NCI-H1694 treated with DMSO at 0.1 percent for 48 hours (cell line): ENCODE data around the gene FBXL2.
"Not testable (repeated sequence)": the region's sequence is repeated elsewhere in the genome, so short reads cannot be mapped to it uniquely, and the experiment has no call there.

Source experiments
- DNase-seq: peaks from one replicate; lab custom pipeline; 2025; lab: John Stamatoyannopoulos, UW

The FBXL2 gene

DNA sequence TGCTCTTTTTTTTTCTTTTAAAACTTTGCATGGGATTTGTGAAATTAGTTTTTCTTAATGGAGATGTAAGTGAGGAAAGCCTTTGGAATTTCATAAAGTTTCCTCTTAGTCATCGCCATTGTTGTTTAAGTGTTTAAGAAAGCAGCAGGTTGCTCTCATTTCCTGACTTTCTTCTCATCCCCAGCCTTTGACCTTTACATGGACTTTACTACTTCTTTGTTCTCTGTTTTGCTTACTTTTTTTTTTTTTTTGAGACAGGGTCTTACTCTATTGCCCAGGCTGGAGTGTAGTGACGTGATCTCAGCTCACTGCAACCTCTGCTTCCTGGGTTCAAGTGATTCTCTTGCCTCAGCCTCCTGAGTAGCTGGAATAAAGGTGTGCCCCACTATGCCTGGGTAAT lies 38.6 kb downstream of the FBXL2 start:
- no peak for DNase-seq

DNA sequence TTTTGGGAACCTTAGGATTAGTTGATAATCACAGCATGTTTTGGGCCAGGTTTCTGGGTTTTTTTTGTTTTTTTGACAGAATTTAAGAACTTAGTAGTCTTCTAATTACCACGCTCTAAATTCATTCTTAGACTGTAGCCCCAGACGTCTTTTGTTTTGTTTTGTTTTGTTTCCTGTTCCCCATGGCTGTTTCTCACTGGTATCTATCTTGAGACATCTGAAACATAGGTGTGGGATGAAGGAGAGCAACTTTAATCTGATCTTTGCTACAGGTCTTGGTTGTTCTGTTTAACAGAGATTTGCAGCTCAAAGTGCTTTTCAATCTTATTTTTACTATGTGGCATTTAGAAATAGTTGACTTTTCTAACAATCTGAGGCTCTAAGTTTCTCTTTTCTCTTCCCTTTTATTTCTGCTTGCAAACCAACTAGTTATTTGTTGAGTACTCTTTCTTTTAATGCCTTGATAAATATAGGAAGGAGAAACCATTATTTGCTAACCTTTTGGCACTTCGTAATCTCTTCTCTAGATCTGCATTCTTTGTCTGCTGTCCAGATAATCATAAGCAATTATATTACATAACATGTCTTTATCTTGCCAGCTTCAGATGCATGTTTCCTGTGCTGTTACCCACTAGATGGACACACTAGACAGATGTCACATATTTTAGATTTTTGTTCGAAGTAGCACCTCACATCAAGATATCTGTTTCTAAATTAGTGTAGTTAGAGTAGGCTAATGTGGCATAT lies 40.9 kb downstream of the FBXL2 start:
- DNase-seq: no peak

DNA sequence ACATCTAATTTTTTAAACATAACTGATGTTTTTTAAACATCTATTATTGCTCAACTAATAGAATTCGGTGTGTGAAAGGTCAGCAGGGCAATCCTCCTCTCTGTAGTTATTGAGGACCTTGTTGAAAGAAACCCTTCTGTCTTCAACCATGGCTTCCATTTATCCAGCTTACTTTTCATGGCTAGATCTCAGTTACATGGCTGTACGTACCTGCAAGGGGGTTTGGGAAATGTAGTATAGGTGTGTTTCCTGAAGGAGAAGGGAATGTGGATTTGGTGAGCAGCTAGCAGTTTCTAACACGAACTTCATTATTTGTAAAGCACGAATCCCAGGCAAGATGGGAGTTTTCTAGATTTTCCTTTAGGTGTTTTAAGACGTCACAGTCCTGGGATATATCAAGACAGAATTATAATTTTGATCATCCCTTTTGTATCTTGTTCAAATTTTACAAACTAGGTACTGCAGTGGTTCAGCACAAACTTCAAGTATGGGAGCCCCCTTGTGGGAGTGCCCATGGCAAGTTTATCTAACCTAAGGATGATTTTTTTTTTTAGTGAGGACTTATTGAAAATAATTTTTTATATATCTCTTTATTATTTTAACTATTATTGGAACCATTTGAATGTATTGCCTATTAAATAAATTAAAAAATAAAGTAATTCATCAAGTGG lies 41.6 kb downstream of the FBXL2 start:
- DNase-seq: no peak

DNA sequence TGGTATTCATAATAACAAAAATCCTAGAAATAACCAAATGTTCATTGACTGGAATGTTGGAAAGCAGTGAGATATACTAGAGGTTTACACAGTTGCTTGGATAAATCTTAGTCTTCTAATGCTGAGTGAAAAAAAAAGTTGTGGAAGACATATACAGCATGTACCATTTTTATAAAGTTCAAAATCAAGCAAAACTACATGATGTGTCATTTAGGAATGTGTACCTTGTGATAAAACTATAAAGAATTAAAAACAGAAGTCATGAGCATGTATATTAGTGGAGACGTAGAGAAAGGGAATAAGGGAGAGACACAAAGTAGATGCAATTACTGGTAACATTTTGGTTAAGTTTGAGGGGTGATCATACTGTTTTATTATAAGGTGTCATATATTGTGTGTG lies 45.2 kb downstream of the FBXL2 start:
- no peak for DNase-seq

DNA sequence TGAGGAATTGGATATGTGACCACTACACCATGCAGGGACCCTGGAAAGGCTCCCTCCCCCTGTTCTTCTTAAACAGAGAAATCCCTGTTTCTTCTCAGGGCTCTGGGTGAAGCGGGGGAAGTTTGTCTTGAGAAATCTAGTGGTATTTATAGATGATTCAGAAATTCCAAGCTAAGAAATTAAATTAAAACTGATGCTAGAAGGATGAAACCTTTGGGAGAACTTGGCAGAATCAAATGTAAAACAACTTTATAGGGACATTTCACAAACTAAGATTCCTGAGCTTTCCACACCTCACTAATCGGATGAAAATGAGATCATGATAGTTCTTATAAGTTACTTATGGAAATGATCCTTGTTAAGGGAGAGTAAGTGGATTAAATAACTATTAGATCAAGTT lies 54.2 kb downstream of the FBXL2 start:
- DNase-seq: no peak

DNA sequence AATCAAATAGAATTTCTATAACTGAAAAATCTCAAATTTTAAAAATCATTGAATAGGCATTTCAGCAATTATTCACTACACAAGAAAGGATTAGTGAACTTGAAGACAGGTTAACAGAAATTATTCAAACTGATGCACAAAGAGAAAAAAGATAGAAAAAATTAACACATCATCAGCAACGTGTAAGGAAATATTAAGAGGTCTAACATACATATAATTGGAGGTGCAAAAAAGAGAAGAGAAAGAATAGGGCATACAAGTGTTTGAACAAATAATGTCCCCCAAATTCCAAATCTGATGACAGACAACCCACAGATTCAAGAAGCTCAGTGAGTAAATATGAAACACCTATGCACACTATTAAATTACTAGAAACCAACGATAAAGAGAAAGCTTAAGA lies 57.1 kb downstream of the FBXL2 start:
- no peak for DNase-seq

DNA sequence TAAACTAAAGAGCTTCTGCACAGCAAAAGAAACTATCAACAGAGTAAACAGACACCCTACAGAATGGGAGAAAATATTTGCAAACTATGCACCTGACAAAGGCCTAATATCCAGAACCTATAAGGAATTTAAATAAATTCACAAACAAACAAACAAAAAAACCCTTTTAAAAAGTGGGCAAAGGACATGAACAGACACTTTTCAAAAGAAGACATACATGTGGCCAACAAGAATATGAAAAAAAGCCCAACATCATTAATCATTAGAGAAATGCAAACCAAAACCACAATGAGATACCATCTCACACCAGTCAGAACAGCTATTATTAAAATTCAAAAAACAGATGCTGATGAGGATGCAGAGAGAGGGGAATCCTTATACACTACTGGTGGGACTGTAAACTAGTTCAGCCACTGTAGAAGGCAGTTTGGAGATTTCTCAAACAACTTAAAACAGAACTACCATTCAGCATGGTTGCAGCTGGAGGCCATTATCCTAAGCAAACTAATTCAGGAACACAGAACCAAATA lies 61.8 kb downstream of the FBXL2 start:
- not testable (repeated sequence) for DNase-seq

DNA sequence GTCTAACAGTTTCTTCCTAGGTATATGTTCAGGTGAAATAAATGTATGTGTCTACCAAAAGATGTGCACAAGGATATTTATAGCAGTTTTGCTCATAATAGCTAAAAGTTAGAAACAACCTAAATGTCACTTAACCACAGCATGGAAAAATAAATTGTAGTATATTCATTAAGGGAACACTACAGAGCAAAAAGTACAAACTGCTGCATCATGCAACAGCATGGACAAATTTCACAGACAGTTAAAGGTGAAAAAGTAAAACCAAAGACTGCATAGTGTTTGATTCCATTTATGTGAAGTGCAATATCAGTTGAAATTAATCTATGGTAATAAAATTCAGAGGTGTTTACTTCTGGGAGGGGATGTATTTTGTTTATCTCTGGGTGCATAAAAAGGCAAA lies 62.5 kb downstream of the FBXL2 start:
- DNase-seq: no peak

DNA sequence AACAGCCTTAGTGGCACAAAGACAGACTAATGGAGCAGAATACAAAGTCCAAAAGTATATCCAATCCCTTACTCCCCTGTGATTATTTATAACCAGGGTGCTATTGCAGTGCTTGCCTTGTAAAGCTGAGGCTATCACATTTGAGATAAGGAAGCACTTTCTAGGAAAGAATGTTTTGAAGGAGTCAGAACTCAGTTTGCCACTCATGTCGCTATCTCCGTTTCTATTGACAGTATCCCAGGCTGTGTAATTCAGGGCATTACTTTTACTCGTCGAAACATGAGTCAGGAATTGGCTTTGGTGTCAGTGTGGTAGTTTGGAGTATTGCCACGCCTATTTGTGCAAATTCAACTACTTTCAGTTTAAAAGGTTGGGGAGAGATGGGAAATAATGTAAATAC lies 78.4 kb downstream of the FBXL2 start:
- DNase-seq: no peak

DNA sequence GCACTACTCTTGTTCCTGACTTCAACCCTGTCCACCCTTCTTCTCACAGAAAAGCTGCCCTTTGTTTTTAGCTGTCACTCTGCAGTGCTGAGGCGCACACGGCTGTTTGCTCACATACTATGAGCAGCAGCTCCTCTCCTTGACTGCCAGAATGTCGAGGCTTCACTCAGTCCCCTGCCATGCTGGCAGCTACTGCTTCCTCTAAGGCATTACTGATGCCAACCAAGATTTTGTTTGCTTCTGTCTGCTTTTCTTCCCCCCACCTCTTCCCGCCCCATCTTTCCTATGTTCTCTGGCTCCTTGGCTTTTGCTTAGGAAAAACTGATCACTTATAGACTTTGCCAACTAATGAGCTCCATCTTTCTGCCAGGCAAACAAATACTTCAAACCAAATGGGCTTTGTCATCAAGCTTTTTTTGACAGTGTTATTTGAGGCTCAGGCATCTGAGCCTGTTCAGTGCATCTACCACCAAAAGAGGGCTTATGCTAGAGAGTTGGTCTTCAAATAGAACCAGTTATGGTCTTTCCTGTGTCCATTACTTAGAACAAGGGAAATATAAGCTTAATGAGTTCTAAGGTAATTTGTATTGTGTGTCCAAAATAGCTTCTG lies 81.0 kb downstream of the FBXL2 start:
- DNase-seq: no peak

DNA sequence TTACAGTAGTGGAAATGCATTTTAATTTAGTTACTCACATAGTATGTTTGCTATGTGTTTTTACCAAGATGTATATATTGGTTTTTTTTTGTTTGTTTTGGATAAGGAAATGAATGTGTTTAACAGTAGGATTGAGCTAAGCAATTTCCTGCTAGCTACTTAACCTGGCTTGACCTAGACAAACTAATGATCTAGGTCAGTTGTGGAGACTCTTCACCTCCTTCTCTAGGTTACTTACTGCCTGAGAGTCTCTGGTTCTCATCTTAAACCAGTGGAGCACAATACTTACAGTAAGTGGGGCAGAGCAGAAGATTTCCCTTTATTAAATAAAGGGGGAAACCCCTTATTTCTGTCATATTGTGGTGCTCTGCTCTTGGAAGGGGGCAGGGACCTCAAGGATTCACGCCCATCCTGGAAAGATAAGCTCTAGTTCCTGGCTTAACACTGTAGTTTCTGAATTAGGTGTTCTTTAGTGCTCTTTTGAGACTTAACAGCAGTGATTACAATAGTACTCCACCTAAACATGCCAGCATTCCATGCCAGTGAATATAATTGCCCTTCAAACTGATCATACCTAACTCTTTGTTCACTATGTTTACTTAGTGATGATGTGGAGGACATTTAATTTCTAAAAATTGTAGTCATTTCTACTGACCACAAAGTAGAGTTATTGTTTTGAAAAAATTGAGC lies 83.0 kb downstream of the FBXL2 start:
- no peak for DNase-seq

DNA sequence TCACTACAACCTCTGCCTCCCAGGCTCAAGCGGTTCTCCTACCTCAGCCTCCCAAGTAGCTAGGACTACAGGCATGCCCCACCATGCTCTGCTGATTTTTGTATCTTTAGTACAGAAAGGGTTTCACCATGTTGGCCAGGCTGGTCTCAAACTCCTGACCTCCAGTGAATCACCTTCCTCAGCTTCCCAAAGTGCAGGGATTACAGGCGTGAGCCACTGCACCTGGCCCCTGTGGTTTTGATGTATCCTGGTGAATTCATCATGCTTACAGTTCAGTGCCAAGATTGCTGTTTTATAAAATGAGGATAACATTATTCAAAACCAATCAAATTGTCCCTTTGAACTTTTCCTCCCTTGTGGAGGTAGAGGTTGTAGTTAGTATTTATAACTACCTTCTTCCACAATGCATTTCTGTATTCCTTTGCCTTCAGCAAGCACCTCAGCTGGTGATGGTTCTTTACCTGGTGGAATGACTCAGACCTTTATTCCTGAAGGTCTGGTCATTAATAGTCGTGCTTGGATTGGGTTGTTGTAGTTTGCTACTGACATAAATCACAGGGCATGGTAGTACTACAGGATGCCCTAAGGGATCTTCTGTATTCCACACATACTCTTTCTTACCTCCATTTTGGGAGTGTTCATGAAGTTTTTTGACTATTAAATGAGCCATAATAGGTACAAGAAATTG lies 86.0 kb downstream of the FBXL2 start:
- DNase-seq: no peak

DNA sequence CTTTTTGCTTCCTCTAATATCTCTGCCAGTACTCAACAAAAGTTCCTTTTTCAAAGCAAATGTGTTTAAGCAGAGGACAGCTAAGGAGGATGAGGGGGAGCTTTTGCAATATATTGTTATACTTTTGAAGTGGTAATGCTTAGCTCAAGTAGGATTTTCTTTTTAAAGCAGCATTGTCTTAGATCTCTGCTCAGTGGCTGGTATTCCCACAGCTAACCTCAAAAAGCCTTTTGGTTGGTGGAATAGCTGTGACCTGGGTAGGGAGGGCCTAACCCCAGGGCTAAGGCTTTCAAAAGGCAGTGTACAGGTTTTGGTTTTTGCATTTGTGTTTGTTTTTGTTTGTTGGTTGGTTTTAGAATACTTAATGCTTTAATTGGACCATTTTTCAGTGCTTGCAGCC lies 86.8 kb downstream of the FBXL2 start:
- DNase-seq: no peak

DNA sequence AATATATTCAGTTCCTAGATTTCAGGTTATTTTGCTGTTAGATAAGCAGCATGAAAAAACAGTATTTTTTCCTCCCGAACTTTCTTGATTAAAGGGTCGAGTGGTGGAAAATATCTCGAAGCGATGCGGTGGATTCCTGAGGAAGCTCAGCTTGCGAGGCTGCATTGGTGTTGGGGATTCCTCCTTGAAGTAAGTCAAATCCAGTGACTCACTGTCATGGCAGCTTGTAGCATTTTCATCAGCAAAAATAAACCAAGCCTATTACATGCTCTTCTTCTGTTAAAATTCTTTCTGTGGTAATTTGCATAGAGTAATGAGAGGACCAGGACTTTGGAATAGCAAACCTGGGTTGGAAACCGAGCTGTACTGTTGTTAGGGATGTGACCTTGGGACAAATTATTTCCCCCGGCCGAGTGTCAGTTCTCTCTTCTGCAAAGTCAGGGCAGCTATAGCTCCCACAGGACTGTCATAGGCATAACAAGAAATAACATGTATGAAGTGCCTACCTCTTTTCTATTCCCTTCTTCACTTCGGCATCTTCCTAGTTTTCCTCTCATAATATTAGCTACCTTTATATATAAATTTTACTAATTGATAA lies 87.4 kb downstream of the FBXL2 start:
- no peak for DNase-seq

DNA sequence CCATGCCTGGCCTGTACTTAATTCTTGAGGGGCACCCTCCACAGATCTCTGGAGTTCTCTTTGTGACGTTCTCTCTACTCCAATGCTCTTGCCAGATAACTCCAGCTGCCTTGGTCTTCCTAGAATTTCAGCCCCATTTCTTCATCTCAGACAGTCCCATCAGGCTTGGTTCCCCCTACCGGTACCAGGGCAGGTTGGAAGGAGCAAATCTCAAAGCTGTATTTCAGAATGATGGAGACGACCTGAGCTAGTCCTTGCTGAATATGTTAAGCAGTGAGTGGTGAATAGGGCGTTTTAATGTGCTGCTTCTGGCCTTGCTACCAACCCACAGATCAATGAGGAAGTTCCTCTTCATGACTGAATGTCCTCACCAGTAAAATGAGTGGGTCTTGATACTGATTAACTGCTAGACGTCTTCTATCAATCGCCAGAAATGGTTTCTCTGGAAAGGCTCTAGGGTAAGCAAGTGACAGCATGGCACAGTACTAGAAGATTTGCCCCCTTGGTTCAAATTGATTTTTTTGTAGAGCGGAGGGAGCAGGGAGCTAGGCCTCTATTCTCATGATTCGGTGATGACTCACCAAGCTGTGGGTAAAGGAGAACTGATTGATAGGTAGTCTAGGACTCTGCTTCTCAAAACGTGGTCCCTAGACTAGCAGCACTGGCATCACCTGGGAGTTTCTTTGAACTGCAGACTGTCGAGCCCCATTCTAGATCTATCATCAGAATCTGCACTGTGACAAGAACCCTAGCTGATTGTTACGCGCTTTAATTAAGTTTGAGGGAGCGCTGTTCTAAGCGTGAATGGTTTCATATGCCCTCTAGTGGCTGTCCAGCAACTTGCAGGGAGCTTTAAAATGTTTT lies 95.2 kb downstream of the FBXL2 start:
- peak; percentile 12 for DNase-seq

DNA sequence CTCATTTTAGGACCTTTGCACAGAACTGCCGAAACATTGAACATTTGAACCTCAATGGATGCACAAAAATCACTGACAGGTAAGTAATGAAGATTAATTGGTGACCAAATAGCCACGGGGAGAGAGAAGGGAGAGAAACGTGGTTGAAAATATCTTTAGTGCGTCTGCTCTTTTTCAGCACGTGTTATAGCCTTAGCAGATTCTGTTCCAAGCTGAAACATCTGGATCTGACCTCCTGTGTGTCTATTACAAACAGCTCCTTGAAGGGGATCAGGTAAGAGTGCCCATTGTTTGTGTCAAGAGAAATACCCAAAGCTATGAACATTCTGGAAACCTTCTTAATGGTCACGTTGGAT lies 95.8 kb downstream of the FBXL2 start:
- DNase-seq: no peak

DNA sequence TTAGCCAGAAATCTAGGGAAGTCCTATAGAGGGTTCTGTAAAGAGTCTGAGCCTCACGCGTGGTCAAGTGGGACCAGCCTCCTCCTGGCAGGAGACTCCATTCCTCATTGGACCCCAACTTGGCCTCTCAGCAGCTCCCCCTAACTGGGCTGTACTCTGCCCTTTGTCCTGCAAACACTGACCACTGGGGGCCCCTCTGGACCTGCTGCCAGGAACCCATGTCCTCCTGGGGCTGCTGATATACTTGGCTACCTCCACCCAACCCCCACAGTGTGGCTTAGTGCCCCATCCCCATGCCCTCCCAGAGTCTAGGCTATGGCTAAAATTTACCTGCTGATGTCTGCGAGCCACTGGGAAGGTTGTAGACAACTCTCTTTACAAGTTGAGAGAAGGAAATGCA lies 100.2 kb downstream of the FBXL2 start:
- no peak for DNase-seq

DNA sequence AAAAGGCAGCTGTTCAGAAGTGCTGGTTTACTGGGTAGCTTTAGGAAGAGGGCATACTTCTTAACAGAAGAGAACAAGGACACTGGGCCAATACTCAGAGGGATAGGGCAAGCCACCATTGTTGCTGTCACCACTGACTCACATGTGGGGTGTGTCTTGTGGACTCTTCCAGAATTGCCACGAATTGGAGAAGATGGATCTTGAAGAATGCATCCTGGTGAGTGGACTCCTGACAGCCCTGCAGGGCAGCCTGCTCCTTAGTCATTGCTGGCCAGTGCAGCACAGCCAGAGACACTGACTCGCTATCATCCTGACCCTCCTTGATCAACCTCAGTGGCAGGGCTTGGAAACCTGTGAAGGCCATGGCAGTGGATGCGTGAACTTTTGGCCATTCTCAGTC lies 100.7 kb downstream of the FBXL2 start:
- DNase-seq: no peak

DNA sequence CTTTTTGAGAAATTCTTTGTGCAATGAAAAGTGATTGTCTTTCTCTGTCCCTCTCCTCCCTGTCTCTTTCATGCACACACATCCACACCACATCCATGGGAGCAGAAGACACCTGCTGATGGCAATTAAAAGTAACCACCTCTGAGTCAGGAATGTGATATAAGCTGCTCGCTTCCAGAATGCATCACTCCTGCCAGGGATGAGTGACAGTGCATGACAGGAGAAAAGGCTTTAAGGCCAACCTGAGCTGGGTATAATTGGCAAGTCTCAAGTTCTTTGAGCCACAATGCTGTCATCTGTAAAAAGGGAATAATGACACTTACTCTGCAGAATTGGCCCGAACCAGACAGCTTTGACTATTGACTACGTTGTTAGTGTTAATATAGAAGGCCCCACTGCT lies 103.4 kb downstream of the FBXL2 start:
- no peak for DNase-seq

DNA sequence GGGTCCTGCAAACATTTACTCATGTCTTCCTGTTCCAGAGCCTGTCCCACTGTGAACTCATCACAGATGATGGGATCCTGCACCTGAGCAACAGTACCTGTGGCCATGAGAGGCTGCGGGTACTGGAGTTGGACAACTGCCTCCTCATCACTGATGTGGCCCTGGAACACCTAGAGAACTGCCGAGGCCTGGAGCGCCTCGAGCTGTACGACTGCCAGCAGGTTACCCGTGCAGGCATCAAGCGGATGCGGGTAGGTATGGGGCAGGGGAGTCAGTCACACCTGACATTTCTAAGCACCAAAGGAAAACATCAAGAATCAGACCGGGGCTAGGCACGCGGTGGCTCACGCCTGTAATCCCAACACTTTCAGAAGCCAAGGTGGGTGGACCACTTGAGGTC lies 106.7 kb downstream of the FBXL2 start:
- DNase-seq: no peak

DNA sequence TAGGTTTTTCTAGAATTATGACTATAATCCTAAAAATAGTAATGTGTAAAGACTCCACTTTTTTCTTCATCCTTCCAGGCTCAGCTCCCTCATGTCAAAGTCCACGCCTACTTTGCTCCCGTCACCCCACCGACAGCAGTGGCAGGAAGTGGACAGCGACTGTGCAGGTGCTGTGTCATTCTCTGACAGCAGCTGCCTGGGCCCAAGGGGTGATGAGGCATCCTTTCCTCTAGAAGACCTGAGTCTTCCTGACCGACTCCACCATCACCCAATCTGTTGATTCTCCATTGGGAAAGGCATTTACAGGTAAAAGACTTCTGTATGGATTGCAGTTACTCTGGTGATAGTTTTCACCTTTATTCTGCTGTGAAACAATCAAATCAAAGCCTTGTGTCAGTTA lies 108.2 kb downstream of the FBXL2 start:
- DNase-seq: no peak
